ENCODE data around the gene RCOR2.
"Not testable (repeated sequence)": the region's sequence is repeated elsewhere in the genome, so short reads cannot be mapped to it uniquely, and the experiment has no call there.

DNA sequence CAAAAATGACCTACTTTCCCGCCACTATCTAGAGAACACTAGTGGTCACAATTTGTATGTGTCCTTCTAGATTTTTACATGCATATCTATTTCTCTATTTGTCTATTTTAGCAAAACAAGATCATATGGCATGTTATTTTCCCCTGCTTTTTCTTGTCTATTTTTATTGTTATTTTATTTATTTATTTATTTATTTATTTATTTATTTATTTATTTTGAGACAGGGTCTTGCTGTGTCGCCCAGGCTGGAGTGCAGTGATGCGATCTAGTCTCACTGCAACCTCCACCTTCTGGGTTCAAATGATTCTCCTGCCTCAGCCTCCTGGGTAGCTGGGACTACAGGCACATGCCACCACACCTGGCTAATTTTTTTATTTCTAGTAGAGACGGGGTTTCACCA lies 46.9 kb upstream of the RCOR2 start:
- TF ChIP-seq CTCF, POLR2A (IDR thresholded peaks at IDR 0.05): not testable (repeated sequence)

Data from gastroesophageal sphincter (tissue), 3 donors.